Adrenal gland (tissue), 12 donors: ENCODE data around the gene ZHX3. TPM values are rescaled to one million over a fixed set of nuclear protein-coding genes. Genes with fewer than 3 reads are reported as not detected.

Source experiments
- DNase-seq, 7 donors: peaks; one replicate each; pipeline ENCODE4 v3.0.0-alpha.2; 2019 to 2020
- H3K27ac ChIP-seq, 5 donors: fragments of 200-600 bp; sonication (generic) in 4 of 5; 1 replicate in 3 of 5; 2 replicates in 2 of 5; pipeline versions ENCODE4 v1.5.1 to v1.8.0; 2016 to 2020; ENCODE audit warnings: mild to moderate bottlenecking in 1 of 5
- H3K27me3 ChIP-seq: fragments of 200-600 bp; 2 replicates; pipeline ENCODE4 v1.8.0; 2021
- H3K36me3 ChIP-seq, 2 donors: fragments of 200-600 bp; replicated peaks in 1 of 2; 1 replicate in 1 of 2; 2 replicates in 1 of 2; pipeline versions ENCODE4 v1.5.1 to v1.8.0; 2018 to 2022
- H3K4me1 ChIP-seq, 2 donors: fragments of 200-600 bp; replicated peaks in 1 of 2; 1 replicate in 1 of 2; 2 replicates in 1 of 2; pipeline versions ENCODE4 v1.5.1 to v1.8.0; 2018 to 2021
- H3K4me3 ChIP-seq, 4 donors: fragments of 200-600 bp; sonication (generic) in 3 of 4; one replicate each; pipeline ENCODE4 v1.5.1; 2016 to 2018
- H3K9me3 ChIP-seq, 3 donors: fragments of 200-600 bp; sonication (generic) in 1 of 3; replicated peaks in 1 of 3; 1 replicate in 2 of 3; 2 replicates in 1 of 3; pipeline versions ENCODE4 v1.5.1 to v1.8.0; 2016 to 2021
- POLR2A ChIP-seq, 2 donors: fragments of 450-650 bp; IDR thresholded peaks; one replicate each; pipeline ENCODE4 v1.6.1; 2017; ENCODE audit warnings: antibody characterized with exemption in 2 of 2, mild to moderate bottlenecking in 2 of 2, moderate library complexity in 1 of 2
- WGBS, 4 donors: extraction: QIAGEN DNeasy Blood & Tissue Kit in 2 of 4; methylation state at CpG; one replicate each; pipeline versions ENCODE4 v1.1.5 to v1.1.7; 2013 to 2017; 5-methylcytosine and 5-hydroxymethylcytosine counted together
- intact Hi-C, 2 donors: fragments of 100-400 bp; cut with DNase I; formaldehyde crosslinking; loops; one replicate each; pipeline versions ENCODE4 v1.14.1 to v1.15.0; 2022 to 2023
- polyA plus RNA-seq, 3 donors: library from polyadenylated mRNA; stranded (reverse); fragments of 200-250 nt in 2 of 3; fragments of 350-450 nt in 1 of 3; fragmentation: Illumina TruSeq in 1 of 3; extraction: RNeasy Lipid Tissue Mini Kit (QIAGEN cat#74804) in 1 of 3; gene quantifications; one replicate each; pipeline ENCODE4 v1.2.3, GENCODE V29; 2013 to 2014
- total RNA-seq, 9 donors: library from RNA; depleted of rRNA in 4 of 9; stranded (reverse); fragments of >200 nt in 4 of 9; fragments of 120-200 nt in 1 of 9; fragmentation: NEBNext Ultra II Directional in 1 of 9; extraction: Animal tissue kit (Norgen Biotek cat#: 25700) in 1 of 9; gene quantifications; one replicate each; pipeline versions ENCODE4 v1.1.0 to v1.2.4, GENCODE V29; 2013 to 2023
- TF ChIP-seq, protein P1 (sequence below), 6 experiments: fragments of 450-650 bp in 4 of 6; fragments of 200-600 bp in 2 of 6; sonication (generic) in 1 of 6; IDR thresholded peaks; 1 replicate in 5 of 6; 2 replicates in 1 of 6; pipeline versions ENCODE4 v1.5.1 to v1.8.0; 2016 to 2021; ENCODE audit warnings: antibody characterized with exemption in 6 of 6, mild to moderate bottlenecking in 2 of 6, moderate library complexity in 1 of 6
- donor health status: healthy with polysubstance abuse.
- donor health status: Bipolar disorder and iron deficiency.
- donor health status: DM: yes; HTN: yes; CAD: no.
- donor health status: DM: no; HTN: no; CAD: no.
- donor health status: DM: no; HTN: no; CAD: no.
- donor health status: DM: yes; HTN: yes; CAD: no.

ZHX3 gene
- total and polyA plus RNA-seq, 12 donors, result 20.7 to 91.1 (median 51.2) TPM

DNA sequence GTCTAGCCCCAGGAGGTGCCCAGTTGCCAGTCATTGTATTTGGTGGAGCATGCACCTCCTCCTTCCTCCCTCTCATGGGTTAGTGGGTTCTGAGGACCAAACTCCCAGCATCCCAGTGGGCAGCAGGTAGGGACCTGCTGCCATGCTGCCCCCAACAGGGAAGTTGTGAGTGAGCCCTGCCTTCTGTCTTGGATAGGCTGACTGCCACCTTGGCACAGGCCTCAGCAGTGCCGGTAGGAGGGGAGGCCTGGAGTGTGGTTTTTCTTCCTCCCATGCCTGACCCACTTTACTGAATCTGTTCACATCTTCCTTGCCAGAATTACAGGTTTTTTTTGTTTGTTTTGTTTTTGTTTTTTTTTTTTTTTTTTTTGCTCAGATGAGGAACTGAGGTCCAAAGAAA, 155.6 kb downstream of the ZHX3 start:
- H3K36me3 ChIP-seq, result peaks cover 0 to 55% of the 10 kb centered on the region in 2 donors
- no peaks in the 10 kb centered on the region for H3K27me3 ChIP-seq
- H3K27ac ChIP-seq, result no peak overlapping the region
- H3K4me3 ChIP-seq, result no peak overlapping the region
- H3K9me3 ChIP-seq, result no peaks in the 10 kb centered on the region
- intact Hi-C loops, result no loop called here
- 22 to 37% (median 34%) methylated on average over 1 of the region's 1 CpG for WGBS, 4 donors
- TF ChIP-seq, protein P1, sequence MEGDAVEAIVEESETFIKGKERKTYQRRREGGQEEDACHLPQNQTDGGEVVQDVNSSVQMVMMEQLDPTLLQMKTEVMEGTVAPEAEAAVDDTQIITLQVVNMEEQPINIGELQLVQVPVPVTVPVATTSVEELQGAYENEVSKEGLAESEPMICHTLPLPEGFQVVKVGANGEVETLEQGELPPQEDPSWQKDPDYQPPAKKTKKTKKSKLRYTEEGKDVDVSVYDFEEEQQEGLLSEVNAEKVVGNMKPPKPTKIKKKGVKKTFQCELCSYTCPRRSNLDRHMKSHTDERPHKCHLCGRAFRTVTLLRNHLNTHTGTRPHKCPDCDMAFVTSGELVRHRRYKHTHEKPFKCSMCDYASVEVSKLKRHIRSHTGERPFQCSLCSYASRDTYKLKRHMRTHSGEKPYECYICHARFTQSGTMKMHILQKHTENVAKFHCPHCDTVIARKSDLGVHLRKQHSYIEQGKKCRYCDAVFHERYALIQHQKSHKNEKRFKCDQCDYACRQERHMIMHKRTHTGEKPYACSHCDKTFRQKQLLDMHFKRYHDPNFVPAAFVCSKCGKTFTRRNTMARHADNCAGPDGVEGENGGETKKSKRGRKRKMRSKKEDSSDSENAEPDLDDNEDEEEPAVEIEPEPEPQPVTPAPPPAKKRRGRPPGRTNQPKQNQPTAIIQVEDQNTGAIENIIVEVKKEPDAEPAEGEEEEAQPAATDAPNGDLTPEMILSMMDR (IDR thresholded peaks at IDR 0.05), result no peak
- TF ChIP-seq POLR2A (IDR thresholded peaks at IDR 0.05), result no peak
- H3K4me1 ChIP-seq, result peaks cover 0 to 8% of the 10 kb centered on the region in 2 donors
- no peak for DNase-seq

DNA sequence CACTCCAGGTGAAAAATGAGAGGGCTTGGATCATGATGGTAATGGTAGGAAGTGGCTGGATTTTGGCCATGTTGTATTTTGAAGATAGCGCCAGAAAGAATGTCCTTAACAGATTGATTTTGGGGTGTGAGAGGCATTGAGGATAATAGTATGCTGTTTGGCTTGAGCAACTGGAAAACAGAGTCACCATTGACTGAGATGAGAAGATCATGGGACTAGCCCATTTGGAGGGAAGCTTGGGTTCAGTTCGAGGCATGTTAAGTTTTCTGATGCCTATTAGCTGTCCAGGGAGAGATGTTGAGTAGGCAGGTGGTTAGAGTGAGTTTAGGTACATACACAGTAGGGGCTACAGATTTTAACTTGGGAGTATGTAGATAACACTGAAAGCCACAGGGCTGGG, 156.8 kb downstream of the ZHX3 start:
- intact Hi-C loops, result no loop called here
- no peak overlapping the region for H3K4me3 ChIP-seq
- no peak overlapping the region for H3K27ac ChIP-seq
- H3K36me3 ChIP-seq, result peaks cover 0 to 43% of the 10 kb centered on the region in 2 donors
- no peaks in the 10 kb centered on the region for H3K27me3 ChIP-seq
- TF ChIP-seq, protein P1 (IDR thresholded peaks at IDR 0.05), result no peak
- no peak for TF ChIP-seq POLR2A (IDR thresholded peaks at IDR 0.05)
- H3K4me1 ChIP-seq, result peaks cover 0 to 12% of the 10 kb centered on the region in 2 donors
- DNase-seq, result no peak
- H3K9me3 ChIP-seq, result no peaks in the 10 kb centered on the region
- WGBS, 4 donors, result 86 to 96% (median 89%) methylated on average over 2 of the region's 2 CpGs

DNA sequence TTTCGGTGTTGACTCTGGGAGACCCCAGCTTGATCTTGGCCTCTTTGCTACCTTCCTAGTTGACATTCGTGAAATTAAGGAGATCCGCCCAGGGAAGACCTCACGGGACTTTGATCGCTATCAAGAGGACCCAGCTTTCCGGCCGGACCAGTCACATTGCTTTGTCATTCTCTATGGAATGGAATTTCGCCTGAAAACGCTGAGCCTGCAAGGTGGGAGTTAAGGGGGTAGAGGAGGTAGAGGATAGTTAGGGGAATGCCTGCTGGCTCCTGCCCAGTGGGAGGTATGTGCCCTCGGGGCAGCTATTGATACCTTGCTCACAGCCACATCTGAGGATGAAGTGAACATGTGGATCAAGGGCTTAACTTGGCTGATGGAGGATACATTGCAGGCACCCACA, 158.0 kb downstream of the ZHX3 start:
- H3K36me3 ChIP-seq, result peaks cover 0 to 32% of the 10 kb centered on the region in 2 donors
- no peak overlapping the region for H3K4me3 ChIP-seq
- 89 to 91% (median 90%) methylated on average over 10 of the region's 10 CpGs for WGBS, 4 donors
- TF ChIP-seq POLR2A (IDR thresholded peaks at IDR 0.05), result no peak
- TF ChIP-seq, protein P1 (IDR thresholded peaks at IDR 0.05), result no peak
- peak overlapping the region in 1 of 5 donors; percentile 44 for H3K27ac ChIP-seq
- DNase-seq, result no peak
- no peaks in the 10 kb centered on the region for H3K9me3 ChIP-seq
- no peaks in the 10 kb centered on the region for H3K27me3 ChIP-seq
- peaks cover under 1 to 21% of the 10 kb centered on the region in 2 donors for H3K4me1 ChIP-seq
- intact Hi-C loops, result no loop called here

DNA sequence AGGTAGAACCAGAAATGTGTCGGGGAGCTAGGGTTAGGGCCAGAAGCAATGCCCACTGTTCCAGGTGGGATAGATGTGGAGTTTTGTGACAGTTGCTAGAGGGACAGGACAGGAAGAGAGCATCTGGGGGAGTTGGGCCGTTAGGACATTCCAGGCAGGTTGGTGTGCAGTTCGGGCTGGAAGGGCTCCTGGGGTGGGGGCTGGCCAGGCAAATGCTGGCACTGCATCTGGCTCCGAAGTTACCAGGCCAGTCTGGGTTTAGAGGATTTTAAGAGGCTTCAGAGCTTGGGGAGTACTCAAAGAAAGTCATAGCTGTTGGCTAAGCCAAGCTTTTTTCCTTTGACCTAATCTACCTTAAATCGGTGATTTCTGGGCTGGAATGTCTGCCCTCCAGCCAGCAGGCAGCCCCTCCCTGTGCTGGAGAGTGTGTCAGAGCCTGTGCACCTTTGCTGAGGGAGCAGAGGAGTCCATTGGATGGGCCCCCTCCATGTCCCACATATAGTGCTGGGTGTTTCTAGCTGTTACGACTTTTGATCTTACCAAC, 159.4 kb downstream of the ZHX3 start:
- 74 to 81% (median 78%) methylated on average over 4 to 6 of the region's 6 CpGs for WGBS, 4 donors
- DNase-seq, result no peak
- H3K36me3 ChIP-seq, result peaks cover 0 to 18% of the 10 kb centered on the region in 2 donors
- no peaks in the 10 kb centered on the region for H3K9me3 ChIP-seq
- H3K27ac ChIP-seq, result peak overlapping the region in 2 of 5 donors; percentile 0 to 44
- intact Hi-C loops, result no loop called here
- no peak overlapping the region for H3K4me3 ChIP-seq
- no peak for TF ChIP-seq POLR2A (IDR thresholded peaks at IDR 0.05)
- TF ChIP-seq, protein P1 (IDR thresholded peaks at IDR 0.05), result no peak
- no peaks in the 10 kb centered on the region for H3K27me3 ChIP-seq
- peaks cover 5 to 28% of the 10 kb centered on the region in 2 donors for H3K4me1 ChIP-seq
